GM21515 (cell line): ENCODE results near the gene ZNF212.
"Not testable (repeated sequence)": the region's sequence is repeated elsewhere in the genome, so short reads cannot be mapped to it uniquely, and the experiment has no call there.

Experiments used
- ATAC-seq: cut with Tn5 transposase; IDR thresholded peaks from one replicate; pipeline ENCODE4 v1.9.1; 2021; ENCODE audit not compliant: unreplicated experiment

ZNF212 gene

GRCh38 chr7:149218469-149219420 lies 20.7 kb upstream of the ZNF212 start:
- ATAC-seq = no peak

- no peak for ATAC-seq
These were observed 18.9 kb upstream of the ZNF212 start for GRCh38 chr7:149220534-149220933.

GRCh38 chr7:149223176-149223575 lies 16.3 kb upstream of the ZNF212 start:
- ATAC-seq = no peak

- ATAC-seq = no peak
These were observed 15.7 kb upstream of the ZNF212 start for GRCh38 chr7:149223761-149224160.

GRCh38 chr7:149224352-149224751 lies 15.1 kb upstream of the ZNF212 start:
- ATAC-seq = no peak

- ATAC-seq = no peak
These were observed 14.3 kb upstream of the ZNF212 start for GRCh38 chr7:149225106-149225505.

- ATAC-seq = no peak
These were observed 13.8 kb upstream of the ZNF212 start for GRCh38 chr7:149225656-149226055.

GRCh38 chr7:149226366-149226765 lies 13.1 kb upstream of the ZNF212 start:
- not testable (repeated sequence) for ATAC-seq

GRCh38 chr7:149226840-149227494 lies 12.5 kb upstream of the ZNF212 start:
- no peak for ATAC-seq

- no peak for ATAC-seq
These were observed 10.5 kb upstream of the ZNF212 start for GRCh38 chr7:149228831-149229471.

GRCh38 chr7:149229526-149229925 lies 9.9 kb upstream of the ZNF212 start:
- no peak for ATAC-seq

- no peak for ATAC-seq
These were observed 7.1 kb upstream of the ZNF212 start for GRCh38 chr7:149232362-149232761.

GRCh38 chr7:149233655-149234204 lies 5.7 kb upstream of the ZNF212 start:
- not testable (repeated sequence) for ATAC-seq

GRCh38 chr7:149237502-149237901 lies 1.9 kb upstream of the ZNF212 start:
- ATAC-seq = no peak

- ATAC-seq = no peak
These were observed 1.4 kb upstream of the ZNF212 start for GRCh38 chr7:149238051-149238450.

- no peak for ATAC-seq
These were observed 1.2 kb downstream of the ZNF212 start for GRCh38 chr7:149240637-149241036.

- ATAC-seq = no peak
These were observed 2.2 kb downstream of the ZNF212 start for GRCh38 chr7:149241696-149242095.

GRCh38 chr7:149245244-149245643 lies 5.8 kb downstream of the ZNF212 start:
- peak; percentile 56 for ATAC-seq

GRCh38 chr7:149245744-149246143 lies 6.3 kb downstream of the ZNF212 start:
- ATAC-seq = peak; percentile 26

GRCh38 chr7:149248777-149249176 lies 9.3 kb downstream of the ZNF212 start:
- no peak for ATAC-seq

GRCh38 chr7:149250151-149250550 lies 10.7 kb downstream of the ZNF212 start:
- ATAC-seq = not testable (repeated sequence)
